GM15510 (cell line): ENCODE data around the gene OSBPL3.

Source experiments
- POLR2A ChIP-seq: IDR thresholded peaks from 3 replicates; pipeline ENCODE4 v1.6.1; 2011; ENCODE audit warnings: borderline replicate concordance; ENCODE audit not compliant: insufficient read length; ENCODE audit errors: extremely low read depth

Gene OSBPL3

GRCh38 chr7:24923172-24923865 lies 56.7 kb downstream of the OSBPL3 start:
- TF ChIP-seq POLR2A = no peak

DNA sequence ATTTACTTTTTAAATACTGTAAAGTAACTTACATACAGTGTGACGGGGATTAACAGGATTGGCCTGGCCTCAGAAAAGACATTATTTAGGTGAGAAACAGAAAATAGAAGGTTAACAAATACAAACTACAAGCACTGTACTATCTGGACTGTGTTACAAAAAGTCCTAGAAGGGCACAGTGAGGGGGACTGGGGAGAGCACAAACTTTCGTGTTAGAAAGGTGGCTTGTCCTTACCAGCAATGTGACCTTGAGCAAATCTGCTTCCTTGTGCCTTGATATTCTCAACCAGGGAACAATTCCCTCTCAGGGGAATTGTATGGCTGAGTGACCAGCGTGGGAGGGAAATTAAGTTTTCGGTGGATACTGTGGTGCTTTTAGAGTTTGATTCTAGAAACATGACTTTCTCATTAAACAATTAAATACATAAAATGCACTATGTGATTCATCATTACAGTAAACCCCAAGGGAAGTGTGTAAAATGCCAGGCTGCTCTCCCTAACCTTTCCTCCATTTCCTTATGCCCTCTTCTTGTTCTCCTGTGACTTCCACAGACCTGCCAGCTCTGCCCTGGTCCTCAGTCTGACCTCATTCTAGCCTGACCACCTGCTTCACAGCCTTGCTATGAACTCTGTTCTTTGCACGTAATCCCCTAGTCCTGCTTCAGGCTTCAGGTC lies 57.7 kb downstream of the OSBPL3 start:
- TF ChIP-seq POLR2A = no peak

DNA sequence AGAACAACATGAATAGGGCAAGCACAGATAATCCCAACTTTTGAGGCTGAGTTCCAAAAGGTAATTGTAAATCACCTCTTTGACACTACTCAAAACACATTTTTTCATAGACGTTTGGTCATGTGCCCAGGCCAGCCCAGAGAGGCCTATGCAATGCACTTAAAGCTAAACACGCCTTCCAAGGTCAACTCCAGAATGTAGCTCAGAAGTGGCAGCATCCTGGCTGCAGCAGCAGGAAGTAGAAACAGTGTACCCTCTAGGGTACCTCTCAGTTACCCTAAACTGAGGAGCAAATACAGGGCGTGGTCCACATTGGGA lies 58.7 kb downstream of the OSBPL3 start:
- TF ChIP-seq POLR2A = no peak

- no peak for TF ChIP-seq POLR2A
Observed at GRCh38 chr7:24920451-24921361, 59.3 kb downstream of the OSBPL3 start.

DNA sequence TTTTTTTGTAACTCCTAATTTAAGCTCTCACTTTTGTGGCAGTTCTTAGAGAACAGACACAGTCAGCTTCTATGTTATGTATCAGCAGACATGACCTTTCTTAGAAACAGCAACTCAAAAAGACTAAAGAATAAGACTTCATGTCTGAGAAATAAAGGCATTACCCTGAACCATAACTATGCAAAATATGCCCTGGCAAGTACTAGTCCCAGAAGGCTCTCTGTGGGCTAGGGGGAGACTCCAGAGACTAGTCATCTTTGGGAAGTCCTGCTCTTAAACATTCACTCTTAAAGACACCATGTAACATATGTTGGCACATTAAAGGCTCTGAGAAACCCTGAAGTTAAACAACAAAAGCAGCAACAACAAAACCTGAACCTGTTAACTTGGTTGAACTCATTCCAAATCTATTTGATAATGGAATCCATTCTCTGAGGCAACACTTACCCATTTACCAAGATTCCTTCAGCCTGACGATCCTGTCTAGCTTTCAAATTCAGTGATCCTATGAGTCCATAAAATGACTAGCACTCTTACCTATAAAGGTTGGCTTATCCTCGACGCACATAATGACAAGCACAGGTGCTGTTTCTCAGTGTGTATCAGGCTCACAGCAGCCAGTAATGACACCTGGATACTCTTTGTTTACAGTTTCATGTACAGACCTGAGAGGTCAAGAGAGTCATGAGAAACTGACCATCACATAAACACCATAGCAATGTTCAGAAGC lies 62.3 kb downstream of the OSBPL3 start:
- TF ChIP-seq POLR2A = no peak

- no peak for TF ChIP-seq POLR2A
Observed at GRCh38 chr7:24916463-24917040, 63.4 kb downstream of the OSBPL3 start.

- TF ChIP-seq POLR2A = no peak
Observed at GRCh38 chr7:24914465-24914859, 65.5 kb downstream of the OSBPL3 start.

GRCh38 chr7:24913801-24914464 lies 66.0 kb downstream of the OSBPL3 start:
- TF ChIP-seq POLR2A = no peak

DNA sequence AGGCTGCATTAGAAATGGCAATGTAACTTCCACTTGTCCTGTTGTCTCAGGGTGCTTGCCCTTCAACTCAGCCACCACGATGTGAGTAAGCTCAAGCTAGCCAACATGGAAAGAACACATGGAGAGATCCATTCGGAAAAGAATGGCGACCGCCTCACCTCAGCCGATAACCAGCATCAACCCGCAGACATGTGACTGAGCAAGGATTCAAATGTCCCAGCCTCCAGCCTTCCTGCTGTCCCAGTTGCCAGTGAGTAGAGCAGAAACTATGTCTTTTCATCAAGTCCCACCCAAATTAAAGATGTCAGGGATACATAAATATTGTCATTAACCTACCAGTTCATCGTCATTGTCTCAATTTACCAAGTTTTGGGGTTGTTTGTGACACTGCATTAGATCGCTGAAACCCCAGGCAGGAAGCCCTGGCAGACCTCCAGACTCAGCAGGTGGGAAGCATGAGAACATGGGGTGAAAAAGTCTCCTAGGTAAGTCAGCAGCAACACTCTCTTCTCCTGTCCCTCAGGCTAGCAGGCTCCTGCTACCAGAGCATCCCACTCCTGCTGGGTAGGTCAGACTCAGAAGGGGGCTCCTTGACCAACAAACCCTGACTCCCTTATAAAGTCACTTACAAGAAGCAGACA lies 67.0 kb downstream of the OSBPL3 start:
- TF ChIP-seq POLR2A = no peak

GRCh38 chr7:24912424-24912823 lies 67.6 kb downstream of the OSBPL3 start:
- no peak for TF ChIP-seq POLR2A

GRCh38 chr7:24911213-24911603 lies 68.8 kb downstream of the OSBPL3 start:
- no peak for TF ChIP-seq POLR2A

DNA sequence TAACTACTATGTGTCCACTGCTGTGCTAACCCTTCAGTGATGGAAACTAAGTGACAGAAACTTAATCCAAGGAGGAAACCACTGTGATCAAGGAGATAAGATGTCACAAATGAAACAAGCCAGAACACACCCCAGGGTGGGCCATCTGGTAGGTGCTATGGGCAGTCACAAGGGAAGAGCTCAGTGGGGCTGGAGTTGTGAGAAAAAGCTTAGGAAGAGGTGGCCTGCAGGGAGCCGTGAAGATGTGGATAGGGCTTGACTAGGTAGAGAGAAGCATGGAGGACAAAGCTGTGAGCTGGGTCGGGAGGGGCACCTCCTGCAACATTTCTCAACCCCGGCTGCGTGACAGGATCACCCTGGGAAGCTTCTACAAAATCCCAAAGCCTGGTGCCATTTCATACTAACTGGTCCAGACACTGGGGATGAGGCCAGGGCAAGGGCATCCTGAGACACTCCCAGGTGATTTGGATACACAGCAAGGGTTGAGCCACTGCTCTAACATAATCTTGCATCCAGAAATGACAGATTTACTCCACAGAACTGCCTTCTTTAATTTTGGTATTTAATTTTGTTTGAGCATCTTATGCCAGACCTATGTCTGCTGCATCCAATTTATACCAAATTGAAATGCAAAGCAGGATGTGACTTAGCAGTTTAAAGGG lies 69.3 kb downstream of the OSBPL3 start:
- no peak for TF ChIP-seq POLR2A

DNA sequence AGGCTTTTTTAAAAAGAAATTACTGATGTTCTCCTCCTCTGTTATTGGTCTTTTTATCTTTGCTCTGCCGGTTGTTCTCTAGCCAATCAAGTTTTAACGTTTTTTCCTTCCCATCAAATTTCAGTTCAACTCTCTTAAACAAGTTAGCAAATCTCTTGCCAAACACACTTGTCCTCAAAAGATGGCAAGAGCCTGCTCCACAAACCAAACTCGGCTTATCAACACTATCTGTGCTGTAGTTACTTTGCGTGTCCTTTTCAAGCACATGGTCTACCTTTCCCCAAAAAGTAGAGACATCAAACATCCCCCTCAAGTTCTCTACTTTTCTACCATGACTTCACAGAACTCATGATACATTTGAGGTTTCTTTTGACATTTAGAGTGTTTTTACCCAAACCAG lies 71.3 kb downstream of the OSBPL3 start:
- no peak for TF ChIP-seq POLR2A
